Liver (tissue), 9 donors: ENCODE data around the gene KLHDC9. TPM values are rescaled to one million over a fixed set of nuclear protein-coding genes. Genes with fewer than 3 reads are reported as not detected.
A peak's percentile ranks its signal among the peaks of the same experiment; 100 is the strongest.

Source experiments
- DNase-seq: peaks from one replicate; pipeline ENCODE4 v3.0.0-alpha.2; 2017; ENCODE audit warnings: low spot score
- H3K27ac ChIP-seq, 2 donors: one replicate each; pipeline ENCODE4 v1.7.0; 2013; ENCODE audit warnings: inconsistent platforms in 2 of 2, low read length in 2 of 2, control low read depth in 1 of 2, low read depth in 1 of 2, mild to moderate bottlenecking in 1 of 2
- H3K27me3 ChIP-seq, 4 donors: one replicate each; pipeline versions ENCODE4 v1.6.1 to v1.7.0; 2013; ENCODE audit warnings: low read length in 3 of 4, inconsistent platforms in 1 of 4, mild to moderate bottlenecking in 1 of 4, moderate library complexity in 1 of 4; ENCODE audit not compliant: control insufficient read depth in 4 of 4, insufficient read depth in 4 of 4
- H3K36me3 ChIP-seq, 4 donors: one replicate each; pipeline versions ENCODE4 v1.6.1 to v1.7.0; 2013; ENCODE audit warnings: low read length in 3 of 4, mild to moderate bottlenecking in 3 of 4, low read depth in 1 of 4, moderate library complexity in 1 of 4; ENCODE audit not compliant: control insufficient read depth in 4 of 4, insufficient read depth in 3 of 4
- H3K4me1 ChIP-seq, 4 donors: one replicate each; pipeline versions ENCODE4 v1.6.1 to v1.7.0; 2013; ENCODE audit warnings: low read length in 3 of 4, mild to moderate bottlenecking in 3 of 4, moderate library complexity in 1 of 4; ENCODE audit not compliant: control insufficient read depth in 4 of 4, insufficient read depth in 4 of 4
- H3K4me3 ChIP-seq, 3 donors: one replicate each; pipeline versions ENCODE4 v1.6.1 to v1.7.0; 2013; ENCODE audit warnings: low read length in 3 of 3, control low read depth in 1 of 3, low read depth in 1 of 3, mild to moderate bottlenecking in 1 of 3
- H3K9ac ChIP-seq, 2 donors: one replicate each; pipeline ENCODE4 v1.7.0; 2013; ENCODE audit warnings: low read length in 2 of 2, mild to moderate bottlenecking in 2 of 2, moderate library complexity in 2 of 2, control low read depth in 1 of 2, low read depth in 1 of 2
- H3K9me3 ChIP-seq, 4 donors: one replicate each; pipeline versions ENCODE4 v1.6.1 to v1.7.0; 2013; ENCODE audit warnings: low read length in 3 of 4; ENCODE audit not compliant: control insufficient read depth in 4 of 4
- EGR1 ChIP-seq, 2 donors: IDR thresholded peaks; 2 replicates each; pipeline ENCODE4 v1.6.1; 2016 to 2018; ENCODE audit warnings: antibody characterized with exemption in 2 of 2, low read depth in 2 of 2
- FOXA1 ChIP-seq: IDR thresholded peaks from 2 replicates; pipeline ENCODE4 v1.6.1; 2016; ENCODE audit warnings: antibody characterized with exemption
- FOXA2 ChIP-seq: IDR thresholded peaks from 2 replicates; pipeline ENCODE4 v1.6.1; 2016; ENCODE audit warnings: antibody characterized with exemption
- GABPA ChIP-seq, 2 donors: IDR thresholded peaks in 1 of 2; conservative IDR thresholded peaks in 1 of 2; 2 replicates each; pipeline ENCODE4 v1.6.1; 2016; ENCODE audit warnings: antibody characterized with exemption in 2 of 2, mild to moderate bottlenecking in 1 of 2, moderate library complexity in 1 of 2
- HNF4A ChIP-seq, 2 donors: conservative IDR thresholded peaks; 2 replicates each; pipeline ENCODE4 v1.6.1; 2016; ENCODE audit warnings: antibody characterized with exemption in 2 of 2, mild to moderate bottlenecking in 2 of 2
- HNF4G ChIP-seq: IDR thresholded peaks from 2 replicates; pipeline ENCODE4 v1.6.1; 2016; ENCODE audit warnings: antibody characterized with exemption
- JUND ChIP-seq, 2 donors: IDR thresholded peaks; 2 replicates each; pipeline ENCODE4 v1.6.1; 2016; ENCODE audit warnings: antibody characterized with exemption in 2 of 2
- MAX ChIP-seq: IDR thresholded peaks from 2 replicates; pipeline ENCODE4 v1.6.1; 2016; ENCODE audit warnings: antibody characterized with exemption
- NR2F2 ChIP-seq: IDR thresholded peaks from 2 replicates; pipeline ENCODE4 v1.6.1; 2016; ENCODE audit warnings: antibody characterized with exemption
- RAD21 ChIP-seq, 2 donors: IDR thresholded peaks; 2 replicates each; pipeline ENCODE4 v1.6.1; 2016; ENCODE audit warnings: antibody characterized with exemption in 2 of 2, mild to moderate bottlenecking in 2 of 2
- REST ChIP-seq: IDR thresholded peaks from 2 replicates; pipeline ENCODE4 v1.6.1; 2016; ENCODE audit warnings: antibody characterized with exemption, mild to moderate bottlenecking
- RXRA ChIP-seq, 2 donors: IDR thresholded peaks; 2 replicates each; pipeline ENCODE4 v1.6.1; 2017 to 2018; ENCODE audit warnings: antibody characterized with exemption in 2 of 2, mild to moderate bottlenecking in 1 of 2
- SP1 ChIP-seq: IDR thresholded peaks from 2 replicates; pipeline ENCODE4 v1.6.1; 2018; ENCODE audit warnings: antibody characterized with exemption, mild to moderate bottlenecking
- TAF1 ChIP-seq: conservative IDR thresholded peaks from 2 replicates; pipeline ENCODE4 v1.6.1; 2016; ENCODE audit warnings: antibody characterized with exemption, mild to moderate bottlenecking
- YY1 ChIP-seq: IDR thresholded peaks from 2 replicates; pipeline ENCODE4 v1.6.1; 2016; ENCODE audit warnings: antibody characterized with exemption, mild to moderate bottlenecking
- WGBS: extraction: QIAGEN DNeasy Blood & Tissue Kit; methylation state at CpG from one replicate; pipeline ENCODE4 v1.1.7; 2013; 5-methylcytosine and 5-hydroxymethylcytosine counted together
- polyA plus RNA-seq, 2 donors: library from polyadenylated mRNA; stranded (reverse) in 1 of 2; unstranded in 1 of 2; fragments of 200-250 nt in 1 of 2; fragments of >200 nt in 1 of 2; fragmentation: Nextera tagmentation in 1 of 2; extraction: Ambion mirVana in 1 of 2; gene quantifications; one replicate each; pipeline versions ENCODE4 v1.2.1 to v1.2.3, GENCODE V29; 2013 to 2015
- total RNA-seq, 2 donors: library from RNA; depleted of rRNA; stranded (reverse); fragments of >200 nt; gene quantifications; one replicate each; pipeline ENCODE4 v1.2.3, GENCODE V29; 2014
- TF ChIP-seq, protein P1 (sequence below): IDR thresholded peaks from 2 replicates; pipeline ENCODE4 v1.6.1; 2016; ENCODE audit warnings: antibody characterized with exemption
- TF ChIP-seq, protein P2 (sequence below): fragments of 150-350 bp; IDR thresholded peaks from 2 replicates; pipeline ENCODE4 v1.5.1; 2017; ENCODE audit warnings: improper control_type of control experiment, low read depth, low read length; ENCODE audit not compliant: missing input control
- donor health status: healthy.
- donor health status: healthy.
- donor health status: healthy.
- donor health status: healthy.
- donor health status: healthy.

KLHDC9 gene
- total and polyA plus RNA-seq, 4 donors: 1.9 to 3.3 (median 2.6) TPM

- Histone ChIP-seq H3K4me3 (no peak overlapping the region), H3K9ac (no peak overlapping the region)
- DNase-seq: peak; percentile 55
Measured at GRCh38 chr1:161071886-161072371, 26.2 kb upstream of the KLHDC9 start.

DNA sequence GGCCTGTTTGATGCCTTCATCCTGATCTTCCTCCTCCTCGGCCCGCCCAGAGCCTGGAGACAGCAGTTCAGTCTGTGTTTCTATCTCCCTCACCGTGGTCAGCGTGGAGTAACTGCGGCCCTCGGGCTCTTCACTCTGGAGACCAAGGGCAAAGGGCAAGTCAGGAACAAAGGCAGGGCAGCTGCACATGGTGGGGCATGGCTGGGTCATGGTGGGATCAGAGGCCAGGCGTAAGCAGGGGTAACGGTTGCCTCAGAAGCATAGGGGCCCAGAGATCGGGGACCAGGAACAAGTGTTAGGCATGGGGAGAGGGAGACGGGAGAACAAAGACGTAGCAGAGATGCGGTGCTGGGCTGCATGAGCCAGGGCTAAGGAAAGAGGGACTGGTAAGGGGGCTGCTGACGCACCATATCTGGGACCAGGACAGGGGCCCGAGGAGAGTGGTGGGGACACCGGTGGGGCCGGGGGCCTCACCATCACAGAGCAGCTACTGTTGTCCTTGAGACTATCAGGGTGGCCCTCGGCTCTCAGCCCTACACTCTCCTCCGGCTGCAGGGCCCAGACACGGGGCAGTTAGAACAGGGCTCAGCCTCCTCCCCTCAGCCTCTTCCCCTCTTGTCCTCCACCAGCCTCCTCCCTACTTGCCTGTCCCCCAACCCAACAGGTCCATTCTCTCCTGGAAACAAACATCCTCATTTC, 25.3 kb upstream of the KLHDC9 start:
- no peak for TF ChIP-seq TAF1
- TF ChIP-seq NR2F2: no peak
- TF ChIP-seq HNF4G: no peak
- TF ChIP-seq GABPA (IDR thresholded peaks at IDR 0.05 in 1 of 2, conservative IDR thresholded peaks at IDR 0.05 in 1 of 2): no peak
- TF ChIP-seq EGR1 (IDR thresholded peaks at IDR 0.05; ENCODE audit: low read depth in 2 of 2): no peak
- TF ChIP-seq SP1: no peak
- TF ChIP-seq FOXA1: no peak
- TF ChIP-seq RXRA (IDR thresholded peaks at IDR 0.05): no peak
- no peak for TF ChIP-seq YY1
- no peak for TF ChIP-seq HNF4A (conservative IDR thresholded peaks at IDR 0.05)
- no peak for TF ChIP-seq REST
- no peak for TF ChIP-seq MAX
- no peak for TF ChIP-seq FOXA2
- TF ChIP-seq RAD21 (IDR thresholded peaks at IDR 0.05): no peak
- TF ChIP-seq, protein P1, sequence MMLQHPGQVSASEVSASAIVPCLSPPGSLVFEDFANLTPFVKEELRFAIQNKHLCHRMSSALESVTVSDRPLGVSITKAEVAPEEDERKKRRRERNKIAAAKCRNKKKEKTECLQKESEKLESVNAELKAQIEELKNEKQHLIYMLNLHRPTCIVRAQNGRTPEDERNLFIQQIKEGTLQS: no peak
- TF ChIP-seq, protein P2, sequence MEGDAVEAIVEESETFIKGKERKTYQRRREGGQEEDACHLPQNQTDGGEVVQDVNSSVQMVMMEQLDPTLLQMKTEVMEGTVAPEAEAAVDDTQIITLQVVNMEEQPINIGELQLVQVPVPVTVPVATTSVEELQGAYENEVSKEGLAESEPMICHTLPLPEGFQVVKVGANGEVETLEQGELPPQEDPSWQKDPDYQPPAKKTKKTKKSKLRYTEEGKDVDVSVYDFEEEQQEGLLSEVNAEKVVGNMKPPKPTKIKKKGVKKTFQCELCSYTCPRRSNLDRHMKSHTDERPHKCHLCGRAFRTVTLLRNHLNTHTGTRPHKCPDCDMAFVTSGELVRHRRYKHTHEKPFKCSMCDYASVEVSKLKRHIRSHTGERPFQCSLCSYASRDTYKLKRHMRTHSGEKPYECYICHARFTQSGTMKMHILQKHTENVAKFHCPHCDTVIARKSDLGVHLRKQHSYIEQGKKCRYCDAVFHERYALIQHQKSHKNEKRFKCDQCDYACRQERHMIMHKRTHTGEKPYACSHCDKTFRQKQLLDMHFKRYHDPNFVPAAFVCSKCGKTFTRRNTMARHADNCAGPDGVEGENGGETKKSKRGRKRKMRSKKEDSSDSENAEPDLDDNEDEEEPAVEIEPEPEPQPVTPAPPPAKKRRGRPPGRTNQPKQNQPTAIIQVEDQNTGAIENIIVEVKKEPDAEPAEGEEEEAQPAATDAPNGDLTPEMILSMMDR: no peak
- TF ChIP-seq JUND (IDR thresholded peaks at IDR 0.05): no peak
- Histone ChIP-seq H3K9ac (no peak overlapping the region), H3K27me3 (no peaks in the 10 kb centered on the region), H3K9me3 (no peaks in the 10 kb centered on the region), H3K4me3 (no peak overlapping the region), H3K27ac (no peak overlapping the region), H3K4me1 (no peaks in the 10 kb centered on the region), H3K36me3 (no peaks in the 10 kb centered on the region)
- 96% methylated on average over 19 of the region's 19 CpGs for WGBS
- no peak for DNase-seq

More at GRCh38 chr1:161071886-161072371, 26.2 kb upstream of the KLHDC9 start:
- Histone ChIP-seq H3K9me3 (no peaks in the 10 kb centered on the region), H3K36me3 (no peaks in the 10 kb centered on the region), H3K27ac (no peak overlapping the region), H3K4me1 (no peaks in the 10 kb centered on the region), H3K27me3 (no peaks in the 10 kb centered on the region)
- TF ChIP-seq EGR1 (IDR thresholded peaks at IDR 0.05; ENCODE audit: low read depth in 2 of 2) (no peak), HNF4A (conservative IDR thresholded peaks at IDR 0.05) (no peak), RAD21 (IDR thresholded peaks at IDR 0.05) (peak; percentile 65 to 80)
- TF ChIP-seq, protein P2: peak; percentile 60
- TF ChIP-seq, protein P1: no peak
- WGBS: 65% methylated on average over 9 of the region's 9 CpGs
